Midbrain (tissue), 1 donor: ENCODE measurements around the gene HLA-DOA.

Experiments used
- DNase-seq: peaks from one replicate; lab custom pipeline; 2025; lab: John Stamatoyannopoulos, UW

The HLA-DOA gene

DNA sequence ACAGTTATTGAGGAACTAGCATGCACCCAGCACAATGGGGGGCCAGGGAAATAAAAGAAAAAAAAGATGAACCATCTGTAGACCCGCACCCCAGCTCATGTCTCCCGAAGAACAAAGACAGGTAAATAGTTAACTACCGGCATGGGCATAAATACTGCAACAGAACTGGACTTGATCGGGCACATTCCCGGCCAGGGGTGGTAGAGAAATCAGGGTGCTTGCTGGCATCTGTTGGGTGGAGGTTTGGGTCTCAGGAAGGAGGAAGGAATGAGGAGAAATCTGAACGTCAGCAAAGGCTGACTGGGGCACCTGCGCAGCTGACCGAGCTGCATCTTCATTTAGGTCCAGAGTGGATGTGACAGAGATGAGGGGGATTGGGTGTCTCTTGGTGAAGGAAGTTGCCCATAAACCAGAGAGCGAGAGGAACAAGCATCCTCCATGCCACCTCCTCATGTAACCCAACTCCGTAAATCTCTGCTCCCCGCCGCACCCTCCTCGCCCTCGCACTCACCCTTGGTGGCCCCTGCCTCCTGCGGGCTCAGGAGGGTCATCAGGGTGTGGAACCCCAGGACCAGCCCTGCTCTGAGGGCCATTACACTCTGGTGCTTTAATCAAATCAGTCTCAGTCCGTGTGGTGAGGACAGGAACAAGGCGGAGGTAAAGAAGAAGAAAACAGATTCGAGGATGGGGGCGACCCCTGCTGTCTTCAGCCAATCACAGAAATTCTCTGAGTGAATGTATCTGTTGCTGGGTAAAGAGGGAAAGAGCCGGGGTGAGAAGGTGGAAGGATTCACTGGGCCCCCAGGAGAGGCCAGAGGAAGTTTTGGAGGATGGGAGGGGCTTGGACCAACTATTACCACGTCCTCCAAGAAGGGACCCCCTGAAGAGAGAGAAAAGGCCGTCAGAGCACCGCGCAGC lies at the start of gene HLA-DOA:
TSS of gene HLA-DOA (minus strand) at position 648 of the 918 bp plus-strand sequence.
- DNase-seq: no peak

DNA sequence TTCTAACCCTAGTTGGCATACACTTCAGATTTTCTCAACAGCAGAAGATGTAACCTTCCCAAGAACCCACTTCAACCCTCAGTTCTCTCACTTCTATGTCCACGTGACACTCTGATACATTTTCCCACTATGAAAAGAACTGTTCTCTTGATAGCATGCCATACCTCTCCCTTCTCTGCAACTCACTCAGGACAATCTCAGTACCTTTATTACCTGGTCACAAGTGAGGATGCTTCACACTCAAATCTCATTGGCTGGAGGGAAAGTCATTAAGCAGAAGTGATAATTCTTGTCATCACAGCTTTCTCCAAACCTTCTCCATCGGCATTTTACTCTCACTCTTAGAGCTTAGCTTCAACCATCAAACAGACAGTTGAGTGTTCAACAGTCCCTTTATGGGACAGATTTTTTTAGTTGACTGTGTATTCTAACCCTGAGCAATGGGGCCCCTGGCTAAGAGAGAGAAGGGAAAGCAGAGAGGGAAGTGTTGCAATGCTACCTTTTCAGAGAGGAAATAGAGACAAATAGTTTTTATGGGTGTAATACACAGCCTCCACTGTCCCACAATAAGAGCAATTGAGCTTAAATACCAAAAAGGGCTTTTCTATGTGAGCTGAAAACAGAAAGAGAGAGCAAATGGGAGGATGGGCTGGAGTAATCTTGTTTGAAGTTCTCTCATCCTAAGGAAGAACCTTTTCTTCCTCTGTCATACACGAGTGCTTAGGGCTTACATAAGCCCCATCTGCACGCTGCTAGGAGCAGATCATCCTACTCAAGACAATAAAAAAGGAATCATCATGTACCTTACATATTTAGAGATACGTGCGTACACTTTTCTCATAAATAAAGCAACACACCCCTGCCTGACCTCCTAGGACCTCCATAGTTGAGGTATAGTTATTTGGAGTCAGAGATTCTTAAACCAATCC lies 48.1 kb upstream of the HLA-DOA start:
- DNase-seq: no peak

DNA sequence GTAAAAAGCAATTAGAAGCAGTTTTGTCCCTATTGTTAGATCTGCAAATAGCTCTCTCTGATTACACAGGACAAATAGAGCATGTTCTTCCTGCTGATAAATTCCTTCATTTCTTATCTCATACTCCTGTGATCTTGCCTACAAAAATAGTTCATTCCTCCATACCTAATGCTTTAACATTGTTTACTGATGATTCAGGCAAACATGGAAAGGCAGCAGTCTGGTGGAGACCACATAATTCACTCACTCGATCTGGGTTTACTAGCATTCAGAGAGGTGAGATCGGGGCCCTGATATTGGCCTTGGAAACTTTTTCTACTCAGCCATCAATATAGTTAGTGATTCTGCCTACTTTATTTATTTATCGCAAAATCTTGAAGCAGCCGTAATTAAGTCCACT lies 43.8 kb upstream of the HLA-DOA start:
- DNase-seq: no peak

DNA sequence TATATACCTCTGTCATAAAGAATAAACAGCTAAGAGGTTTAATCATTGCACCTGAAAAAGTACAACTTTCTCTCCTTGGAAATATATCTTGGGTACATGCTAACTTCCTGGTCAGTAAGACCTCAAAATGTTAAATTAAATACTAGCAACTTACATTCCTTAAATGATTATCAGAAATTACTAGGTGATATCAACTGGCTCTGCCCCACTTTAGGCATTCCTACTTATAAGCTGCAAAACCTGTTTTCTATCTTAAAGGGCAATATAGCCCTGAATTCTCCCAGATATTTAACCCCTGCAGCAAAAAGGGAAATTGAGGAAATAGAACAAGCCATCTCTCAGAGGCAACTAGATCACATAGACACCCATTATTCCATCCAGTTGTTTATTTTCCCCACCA lies 43.2 kb upstream of the HLA-DOA start:
- DNase-seq: no peak

DNA sequence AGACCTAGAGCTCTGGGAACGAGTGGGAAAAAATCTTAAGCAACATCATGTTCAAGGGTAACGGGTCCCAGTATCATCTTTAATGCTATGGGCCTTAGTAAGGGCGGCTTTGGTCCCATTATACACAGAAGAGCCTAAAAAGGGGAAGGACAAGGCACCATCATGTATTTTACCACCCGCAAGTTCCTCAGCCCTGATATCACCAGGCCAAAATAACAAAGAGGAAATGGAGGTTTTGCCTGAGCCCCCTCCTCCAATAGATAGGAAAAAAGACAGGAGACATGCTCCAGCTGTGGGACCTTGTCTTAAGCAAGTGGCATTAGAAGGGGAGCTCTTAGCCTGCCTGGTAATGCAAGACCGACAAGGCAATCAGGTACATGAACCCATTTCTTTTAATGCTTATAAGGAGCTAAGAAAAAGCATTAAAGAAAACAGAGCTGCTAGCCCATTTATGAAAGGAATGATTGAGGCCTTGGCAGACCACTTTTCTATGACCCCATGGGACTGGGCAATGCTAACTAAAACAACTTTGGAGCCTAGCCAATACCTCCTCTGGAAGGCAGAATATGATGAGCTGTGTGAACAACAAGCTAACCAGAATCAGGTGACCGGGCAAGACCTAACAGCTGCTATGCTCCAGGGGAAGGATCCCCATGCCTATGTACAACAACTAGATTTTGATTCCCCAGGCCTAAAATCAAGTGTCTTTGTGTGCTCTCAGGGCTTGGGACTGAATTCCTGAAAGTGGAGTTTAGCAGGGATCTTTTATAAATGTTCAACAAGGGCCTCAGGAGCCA lies 40.8 kb upstream of the HLA-DOA start:
- no peak for DNase-seq

DNA sequence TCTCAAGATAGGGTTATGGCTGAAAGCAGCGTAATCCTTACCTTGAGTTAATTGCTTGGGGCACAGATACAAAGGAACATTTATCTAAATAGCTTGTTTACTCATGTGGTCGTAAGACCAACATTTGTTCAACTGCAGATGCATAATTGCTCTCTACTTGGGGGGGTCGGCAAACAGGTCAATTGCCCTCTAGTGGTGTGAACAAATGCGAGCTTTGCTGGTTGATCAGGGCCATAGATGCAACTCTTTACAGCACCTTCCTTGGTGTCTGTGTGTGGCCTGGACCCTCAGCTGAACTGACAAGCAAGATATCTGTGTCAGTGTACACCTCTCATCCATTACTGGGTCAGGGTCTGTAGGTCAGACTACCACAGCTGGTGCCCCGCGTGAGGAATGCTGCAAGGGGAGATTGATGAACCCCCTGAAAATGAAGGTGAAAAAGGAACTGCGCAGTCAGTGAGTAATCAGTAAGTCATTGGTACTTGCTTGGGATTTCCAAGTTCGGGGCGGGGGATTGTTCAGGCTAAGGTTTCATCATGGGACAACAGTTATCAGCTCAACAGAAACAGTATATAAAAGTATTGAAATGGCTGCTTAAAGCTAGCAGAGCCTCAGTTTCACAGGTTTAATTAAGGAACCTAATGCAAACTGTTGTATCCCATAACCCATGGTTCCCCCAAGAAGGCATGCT lies 40.1 kb upstream of the HLA-DOA start:
- DNase-seq: no peak

DNA sequence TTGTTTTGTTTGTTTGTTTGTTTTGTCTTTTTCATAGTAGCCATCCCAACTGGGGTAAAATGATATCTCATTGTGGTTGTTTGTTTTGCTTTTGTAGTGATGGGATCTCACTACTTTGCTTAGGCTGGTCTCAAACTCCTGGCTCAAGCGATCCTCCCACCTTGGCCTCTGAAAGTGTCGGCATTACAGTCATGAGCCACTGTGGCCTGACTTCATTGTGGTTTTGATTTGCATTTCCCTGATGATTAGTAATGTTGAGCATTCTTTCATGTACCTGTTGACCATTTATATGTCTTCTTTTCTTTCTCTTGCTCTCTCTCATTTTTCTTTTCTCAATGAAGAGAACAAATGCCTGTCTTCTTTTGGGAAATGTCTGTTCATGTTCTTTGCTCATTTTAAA lies 30.8 kb upstream of the HLA-DOA start:
- no peak for DNase-seq

DNA sequence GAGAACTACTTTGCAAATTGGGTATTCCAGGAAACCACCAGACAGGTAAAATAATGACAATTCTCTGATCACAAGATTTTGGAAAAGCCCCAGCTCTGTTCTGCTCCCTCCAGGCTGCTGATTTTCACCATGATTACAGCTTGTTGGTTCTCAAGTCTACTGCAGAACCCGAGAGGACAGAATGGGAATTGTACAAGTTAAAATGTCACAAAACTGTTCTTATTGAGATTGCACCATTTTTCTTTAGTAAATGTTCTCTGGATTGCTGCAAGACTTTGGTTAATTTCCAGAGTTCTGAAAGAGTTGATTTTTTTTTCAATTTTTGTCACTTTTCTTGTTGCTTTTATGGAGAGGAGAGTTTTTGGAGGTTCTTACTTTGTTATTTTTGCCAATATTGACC lies 27.1 kb upstream of the HLA-DOA start:
- no peak for DNase-seq

DNA sequence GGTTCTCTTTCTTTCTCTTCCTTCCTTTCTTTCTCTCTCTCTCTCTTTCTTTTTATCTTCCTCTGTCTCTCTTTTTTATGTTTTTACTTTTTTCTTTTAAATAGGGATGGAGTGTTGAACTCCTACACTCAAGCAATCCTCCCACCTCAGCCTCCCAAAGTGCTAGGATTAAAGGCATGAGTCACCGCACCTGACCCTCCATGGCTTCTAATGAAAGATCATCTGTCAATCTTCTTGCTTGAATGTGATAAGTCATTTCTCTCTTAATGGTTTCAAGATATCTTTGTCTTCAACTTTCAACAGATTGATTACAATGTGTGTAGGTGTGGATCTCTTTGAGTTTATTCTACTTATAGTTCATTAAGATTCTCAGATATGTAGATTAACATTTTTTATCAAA lies 25.2 kb upstream of the HLA-DOA start:
- DNase-seq: no peak

DNA sequence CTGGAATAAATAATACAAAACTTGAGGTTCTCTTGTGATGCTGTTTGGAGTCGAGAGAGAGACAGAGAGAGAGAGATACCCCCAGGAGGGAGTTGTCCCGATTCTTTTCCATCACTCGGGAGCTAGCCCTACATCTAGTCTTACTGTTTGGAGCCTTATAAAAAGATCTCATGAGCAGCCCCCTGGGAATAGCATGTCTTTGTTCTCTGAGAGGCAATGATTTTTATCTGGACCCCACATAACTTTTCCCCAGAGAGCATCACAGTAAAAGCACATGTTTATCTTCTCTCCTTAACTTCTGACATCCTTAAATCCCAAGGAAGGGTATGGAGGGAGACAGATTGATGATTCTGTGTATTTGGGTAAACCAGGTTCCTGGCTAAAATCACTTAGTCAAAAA lies 20.9 kb upstream of the HLA-DOA start:
- DNase-seq: no peak

DNA sequence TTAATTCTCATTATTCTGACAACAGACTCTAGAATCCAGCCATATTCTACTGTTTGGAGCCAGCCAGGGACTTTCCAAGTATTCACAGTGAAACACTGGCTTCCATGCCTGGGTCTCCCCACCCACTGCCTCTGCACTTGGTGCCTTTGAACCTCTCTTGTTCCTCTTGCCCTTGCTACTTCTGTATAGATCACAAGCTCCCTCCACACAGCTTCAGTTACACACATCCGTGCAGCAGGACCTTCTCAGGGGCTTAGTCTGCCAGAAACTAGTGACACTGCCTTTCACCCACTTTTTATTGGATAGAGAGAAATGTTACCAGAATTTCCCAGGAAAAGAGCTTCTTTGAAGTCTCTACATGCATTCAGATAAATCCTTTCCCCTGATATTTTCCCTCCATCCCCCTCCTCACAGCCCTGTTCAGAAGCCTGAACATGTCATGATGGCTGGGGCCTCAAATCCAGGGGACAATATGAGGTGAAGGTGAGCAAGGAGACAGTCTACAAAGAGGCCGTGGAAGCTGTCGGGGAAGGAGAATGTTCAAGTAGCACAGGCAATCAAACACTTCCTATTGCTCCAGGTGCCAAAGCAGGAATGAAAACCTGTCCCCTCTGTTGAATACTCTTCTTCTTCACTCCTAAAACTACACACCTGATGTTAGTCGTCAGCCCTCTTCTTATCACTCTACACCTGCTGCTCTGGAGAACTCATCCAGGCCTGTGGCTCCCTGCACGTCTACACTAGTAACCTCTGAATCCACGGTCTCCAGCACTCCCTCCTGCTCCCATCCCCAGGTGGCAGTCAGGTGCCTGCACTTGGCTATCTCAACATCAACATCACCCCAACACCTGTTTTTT lies 20.2 kb upstream of the HLA-DOA start:
- peak; percentile 42 for DNase-seq

DNA sequence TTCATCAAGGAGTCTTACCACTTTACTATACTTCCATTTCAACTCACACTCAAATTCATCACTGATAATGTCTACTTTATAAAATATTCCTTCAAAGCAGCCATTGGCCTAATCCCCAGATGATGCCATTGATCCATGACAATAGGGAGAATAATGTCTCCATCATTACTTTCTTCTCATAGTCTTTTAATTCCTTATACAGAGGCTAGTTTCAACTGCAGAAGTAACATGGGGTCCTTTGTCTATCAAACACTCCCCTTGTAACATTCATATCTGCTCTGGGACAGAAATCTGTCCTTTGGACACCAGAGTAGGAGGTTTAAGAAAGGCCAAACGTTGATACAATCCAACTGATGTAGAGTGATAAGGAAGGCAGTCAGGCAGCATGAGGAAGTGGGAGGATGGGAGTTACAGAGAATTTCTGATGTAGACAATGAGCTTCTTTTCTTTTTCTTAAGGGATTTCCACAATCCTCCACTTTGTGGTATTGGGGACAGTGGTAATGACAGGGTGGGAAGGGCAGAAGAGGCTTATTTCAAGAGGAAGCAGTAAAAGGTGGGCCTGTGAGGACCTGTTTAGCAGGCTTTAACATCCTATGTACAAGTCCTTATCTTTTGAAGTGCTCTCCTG lies 18.9 kb upstream of the HLA-DOA start:
- DNase-seq: no peak

DNA sequence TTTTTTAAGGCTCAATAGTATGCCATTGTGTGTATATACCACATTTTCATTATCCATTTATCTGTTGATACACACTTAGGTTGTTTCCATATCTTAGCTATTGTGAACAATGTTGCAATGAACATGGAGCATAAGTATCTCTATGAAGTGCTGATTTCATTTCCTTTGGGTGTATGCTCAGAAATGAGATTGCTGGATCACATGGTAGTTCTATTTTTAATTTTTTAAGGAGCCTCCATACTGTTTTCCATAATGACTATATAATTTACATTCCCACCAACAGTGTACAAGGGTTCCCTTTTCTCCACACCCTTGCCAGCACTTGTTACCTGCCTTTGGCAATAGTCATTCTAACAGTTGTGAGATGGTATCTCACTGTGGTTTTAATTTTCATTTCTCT lies 15.1 kb upstream of the HLA-DOA start:
- no peak for DNase-seq

DNA sequence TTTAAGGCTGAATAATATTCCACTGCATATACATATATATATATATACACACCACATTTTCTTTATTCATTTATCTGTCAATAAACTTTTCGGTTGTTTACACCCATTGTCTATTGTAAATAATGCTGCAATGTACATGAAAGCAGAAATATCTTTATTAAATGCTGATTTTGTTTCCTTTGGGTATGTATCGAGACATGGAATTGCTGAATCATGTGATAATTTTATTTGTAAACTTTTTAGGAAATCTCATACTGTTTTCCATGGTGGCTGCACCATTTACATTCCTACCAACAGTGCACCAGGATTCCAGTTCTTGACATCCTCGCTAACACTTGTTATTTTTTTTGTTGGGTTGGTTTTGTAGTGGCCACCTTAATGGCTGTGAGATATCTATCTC lies 14.1 kb upstream of the HLA-DOA start:
- DNase-seq: no peak

DNA sequence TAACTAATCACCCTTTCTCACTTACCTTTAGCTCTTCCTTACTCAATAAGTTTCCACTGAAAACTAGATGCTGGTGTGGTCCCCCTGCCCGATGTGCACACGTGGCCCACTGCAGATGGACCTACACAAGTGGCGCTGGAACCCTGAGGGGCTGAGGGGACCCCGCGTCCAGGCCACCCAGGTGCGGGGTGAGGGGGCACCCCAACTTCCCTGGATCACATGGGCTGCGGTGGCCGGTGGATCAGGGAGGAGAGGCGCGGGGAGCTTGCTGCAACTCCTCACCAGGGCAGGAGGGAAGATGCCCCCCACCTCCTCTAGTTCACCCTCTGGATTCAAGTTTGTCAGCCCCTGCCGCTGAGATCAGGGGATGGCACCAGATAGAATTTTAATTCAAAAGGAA lies 12.5 kb upstream of the HLA-DOA start:
- no peak for DNase-seq

DNA sequence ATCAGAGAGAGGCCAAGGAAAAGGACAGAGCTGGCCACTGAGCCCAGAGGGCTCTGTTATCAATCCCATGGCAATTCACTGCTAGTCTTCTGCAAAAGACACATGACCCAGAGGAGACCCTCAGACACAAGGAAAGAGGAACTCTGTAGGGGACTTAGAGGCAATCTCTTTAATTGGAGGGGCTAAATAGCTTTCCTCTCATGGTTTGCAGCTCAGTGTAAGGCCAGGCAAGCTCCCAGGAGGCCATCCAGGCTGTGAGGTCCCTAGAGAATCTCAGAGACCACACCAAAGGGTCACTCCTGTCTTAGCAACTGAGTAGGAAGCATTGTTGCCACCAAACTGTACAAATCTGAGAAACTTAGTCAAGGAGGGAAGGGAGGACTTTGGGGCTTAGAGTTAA lies 10.0 kb upstream of the HLA-DOA start:
- no peak for DNase-seq

DNA sequence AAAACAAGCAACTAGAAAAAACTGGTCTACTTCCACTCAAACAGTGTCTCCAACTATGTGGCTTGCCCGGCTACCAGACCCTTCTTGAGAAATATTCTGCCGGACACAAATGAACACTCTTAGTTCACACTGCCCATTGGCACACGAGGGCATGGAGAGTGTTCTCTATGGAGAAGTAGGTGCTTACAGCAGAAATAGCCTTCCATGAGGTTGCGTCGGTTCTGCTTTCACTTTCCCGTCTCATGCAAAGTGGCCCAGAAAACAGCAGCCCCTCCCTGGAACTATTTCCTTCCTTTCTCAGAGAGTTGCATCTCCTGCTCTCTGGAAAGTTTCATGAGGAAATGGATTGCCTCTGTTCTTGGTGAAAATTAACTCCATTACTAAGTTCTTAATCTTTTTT lies 9.5 kb upstream of the HLA-DOA start:
- DNase-seq: peak; percentile 33

DNA sequence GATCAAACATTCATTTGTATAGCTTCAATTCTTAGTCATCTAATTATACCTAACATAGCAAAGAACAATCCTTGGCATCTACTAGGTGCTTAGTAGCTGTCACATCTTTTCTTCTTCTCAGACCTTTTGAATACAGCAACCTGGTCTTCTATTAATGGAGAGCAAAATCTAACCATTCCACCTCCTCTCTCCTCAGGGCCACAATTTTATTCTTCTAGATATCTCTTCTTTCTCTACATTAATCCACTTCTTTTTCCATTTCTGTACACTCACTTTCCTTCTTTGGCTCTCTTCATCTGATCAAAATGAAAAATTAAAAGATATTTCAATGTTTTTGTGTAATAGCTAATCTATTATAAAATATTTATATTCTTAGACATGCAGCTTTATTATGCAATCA lies 9.0 kb upstream of the HLA-DOA start:
- DNase-seq: no peak

DNA sequence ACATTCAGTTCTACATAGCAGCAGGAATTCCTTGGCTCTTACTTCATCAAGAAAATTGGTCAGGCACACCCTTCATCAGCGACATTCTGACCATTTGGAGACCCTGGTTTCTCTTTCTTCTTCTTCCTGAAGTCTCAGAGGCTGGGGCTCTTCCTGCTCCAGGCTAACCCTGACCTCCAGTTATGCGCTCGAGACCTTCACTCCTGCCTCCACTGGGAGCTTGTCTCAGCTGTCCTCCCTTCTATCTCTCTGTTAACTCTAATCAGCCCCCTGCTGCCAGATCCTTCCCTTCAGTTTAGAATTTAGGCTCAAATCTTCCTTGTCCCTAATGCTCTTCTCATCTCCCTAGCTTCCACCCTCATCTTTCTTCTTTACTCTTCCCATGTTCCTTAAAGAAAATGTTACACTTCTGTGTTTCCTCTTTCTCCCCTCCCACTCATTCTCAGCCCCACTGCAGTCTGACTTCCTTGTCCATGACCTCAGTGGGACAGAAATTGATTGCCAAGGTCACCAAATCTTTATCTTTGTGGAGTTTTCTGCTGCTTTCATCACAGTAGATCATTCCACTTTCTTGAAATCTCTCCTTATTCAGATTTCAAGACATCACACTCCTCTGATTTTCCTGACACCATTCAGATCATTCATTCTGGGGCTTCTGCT lies 8.4 kb upstream of the HLA-DOA start:
- DNase-seq: no peak

DNA sequence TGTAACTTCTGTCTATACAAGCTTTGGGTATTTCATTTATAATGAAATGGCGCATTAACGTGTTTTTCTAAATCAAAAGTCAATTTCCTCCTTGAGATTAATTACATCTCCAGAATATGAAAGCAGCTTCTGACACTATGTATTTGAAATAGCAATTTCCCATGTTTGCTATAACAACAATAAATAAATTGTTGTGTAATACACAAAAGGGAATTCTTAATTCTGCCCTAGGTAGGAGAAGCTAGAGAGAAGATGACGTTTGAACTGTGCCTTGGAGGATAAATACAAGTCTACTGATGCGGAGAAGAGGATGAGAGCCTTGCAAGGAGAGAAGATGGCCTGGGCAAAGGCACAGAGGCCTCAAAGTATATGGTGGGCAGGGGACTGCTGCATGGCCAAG lies 7.6 kb upstream of the HLA-DOA start:
- no peak for DNase-seq
